Measurements from ENCODE around the gene CTAGE9.

Gene CTAGE9

DNA sequence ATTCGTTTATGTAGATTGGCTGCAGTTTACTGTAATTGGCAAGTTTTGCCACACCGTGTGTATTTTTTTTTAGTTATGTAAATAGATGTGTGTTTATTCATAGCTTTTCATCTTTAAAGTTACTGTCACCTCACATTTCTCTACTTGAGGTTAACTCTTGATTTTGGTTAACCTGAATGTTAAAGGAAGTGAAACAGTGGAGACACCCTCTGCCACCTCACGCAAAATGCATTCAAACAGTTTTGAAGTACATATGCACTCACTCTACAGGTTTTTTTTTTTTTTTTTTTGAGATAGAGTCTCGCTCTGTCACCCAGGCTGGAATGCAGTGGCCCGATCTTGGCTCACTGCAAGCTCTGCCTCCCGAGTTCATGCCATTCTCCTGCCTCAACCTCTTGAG, 27.3 kb downstream of the CTAGE9 start:
- TF ChIP-seq JUND (IDR thresholded peaks at IDR 0.05; ENCODE audit: low read depth), result no peak

DNA sequence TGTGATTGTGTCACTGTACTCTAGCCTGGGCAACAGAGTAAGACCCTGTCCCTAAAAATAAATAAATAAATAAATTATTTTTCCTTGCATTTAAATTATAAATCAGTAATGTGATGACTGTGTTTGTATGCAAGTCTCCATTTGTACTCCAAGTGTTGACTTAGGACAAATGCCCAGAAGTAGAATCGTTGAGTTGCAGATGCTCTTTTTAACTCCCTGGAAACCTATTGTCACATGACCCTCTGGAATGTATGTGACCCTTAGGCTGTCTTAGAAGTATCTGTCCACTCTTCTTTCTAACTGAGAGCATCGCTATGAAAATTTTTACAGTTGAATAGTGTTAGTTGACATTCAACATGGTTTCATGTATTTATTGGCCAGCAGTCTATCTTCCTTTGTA, 28.4 kb downstream of the CTAGE9 start:
- no peak for TF ChIP-seq JUND (IDR thresholded peaks at IDR 0.05; ENCODE audit: low read depth)
- in situ Hi-C loops (cut with HindIII; ENCODE audit: low pct_unique_long_range_greater_than_20kb, low sequenced_read_pairs), result no loop called here
- DNase-seq (ENCODE audit: low read depth in 1 of 2, low spot score in 1 of 2), result peak in 1 of 2 experiments; percentile 27

More for the DNA sequence above, 27.3 kb downstream of the CTAGE9 start:
- in situ Hi-C loops (cut with HindIII; ENCODE audit: low pct_unique_long_range_greater_than_20kb, low sequenced_read_pairs), result no loop called here
- DNase-seq (ENCODE audit: low read depth in 1 of 2, low spot score in 1 of 2), result peak in 1 of 2 experiments; percentile 7

DNA sequence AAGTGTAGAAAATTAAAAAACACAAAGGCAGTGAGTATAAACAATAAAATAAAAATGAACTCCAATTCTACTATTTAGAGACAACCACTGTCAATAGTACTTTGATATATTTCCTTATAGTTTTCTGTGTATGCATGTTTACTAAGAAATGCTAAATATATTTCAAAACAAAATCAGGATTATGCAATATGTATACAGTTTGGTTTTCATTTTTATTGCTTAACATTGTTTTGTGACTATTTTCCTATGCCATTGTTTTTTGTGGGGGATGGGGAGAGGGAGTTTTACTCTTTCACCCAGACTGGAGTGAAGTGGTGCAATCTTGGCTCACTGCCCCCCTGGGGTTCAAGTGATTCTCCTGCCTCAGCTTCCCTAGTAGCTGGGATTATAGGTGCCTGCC, 29.2 kb downstream of the CTAGE9 start:
- no peak for TF ChIP-seq JUND (IDR thresholded peaks at IDR 0.05; ENCODE audit: low read depth)
- in situ Hi-C loops (cut with HindIII; ENCODE audit: low pct_unique_long_range_greater_than_20kb, low sequenced_read_pairs), result no loop called here
- no peak for DNase-seq (ENCODE audit: low read depth in 1 of 2, low spot score in 1 of 2)

DNA sequence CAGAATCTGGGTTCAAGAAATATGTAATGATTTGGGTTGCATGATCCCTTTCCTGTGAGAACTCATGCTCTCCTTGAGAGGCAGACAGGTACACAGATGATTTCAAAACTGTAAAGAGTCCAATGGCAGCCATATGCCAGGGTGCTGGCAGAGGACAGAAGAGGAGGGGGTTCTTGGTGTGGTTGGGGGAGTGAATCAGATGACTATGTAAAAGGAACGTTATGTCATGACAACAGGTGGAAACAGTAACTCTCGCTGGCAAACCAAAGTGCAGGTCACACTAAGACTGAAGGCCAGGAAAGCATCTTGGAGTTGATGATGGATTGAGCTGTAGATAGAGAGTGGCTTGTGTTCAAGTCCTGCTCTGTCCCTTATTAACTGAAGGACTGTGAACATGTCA, 29.9 kb downstream of the CTAGE9 start:
- DNase-seq (ENCODE audit: low read depth in 1 of 2, low spot score in 1 of 2), result no peak
- in situ Hi-C loops (cut with HindIII; ENCODE audit: low pct_unique_long_range_greater_than_20kb, low sequenced_read_pairs), result no loop called here
- no peak for TF ChIP-seq JUND (IDR thresholded peaks at IDR 0.05; ENCODE audit: low read depth)

DNA sequence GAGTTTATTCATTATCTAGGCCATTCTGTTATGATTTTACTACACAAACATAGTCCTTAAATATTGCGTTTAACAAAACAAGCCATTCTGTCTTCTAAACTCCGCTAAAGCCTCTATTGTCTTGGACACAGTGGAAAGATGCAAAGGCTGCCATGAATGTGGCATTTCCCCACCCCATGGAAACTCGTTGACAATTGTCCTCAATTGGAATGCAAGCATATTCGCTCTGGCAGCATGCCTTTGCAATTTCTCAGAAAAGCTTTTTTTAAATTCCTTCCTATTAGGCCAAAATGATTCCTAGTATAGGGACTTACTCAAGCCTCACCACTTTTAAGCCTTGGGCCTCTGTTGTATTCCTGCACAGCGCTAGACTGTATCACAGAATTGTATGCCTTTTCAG, 32.4 kb downstream of the CTAGE9 start:
- no peak for DNase-seq (ENCODE audit: low read depth in 1 of 2, low spot score in 1 of 2)
- in situ Hi-C loops (cut with HindIII; ENCODE audit: low pct_unique_long_range_greater_than_20kb, low sequenced_read_pairs), result no loop called here

DNA sequence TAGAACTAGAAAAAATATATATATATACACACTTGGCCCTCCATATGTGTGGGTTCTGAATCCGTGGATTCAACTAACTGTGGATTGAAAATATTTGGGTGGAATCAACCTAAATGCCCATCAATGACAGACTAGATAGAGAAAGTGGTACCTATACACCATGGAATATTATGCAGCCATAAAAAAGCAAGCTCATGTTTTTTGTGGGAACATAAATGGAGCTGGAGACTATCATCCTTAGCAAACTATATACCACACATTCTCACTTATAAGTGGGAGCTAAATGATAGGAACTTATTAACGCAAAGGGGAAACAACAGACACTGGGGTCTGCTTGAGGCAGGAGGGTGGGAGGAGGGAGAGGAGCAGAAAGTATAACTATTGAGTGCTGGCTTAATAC, 37.6 kb downstream of the CTAGE9 start:
- in situ Hi-C loops (cut with HindIII; ENCODE audit: low pct_unique_long_range_greater_than_20kb, low sequenced_read_pairs), result no loop called here
- no peak for DNase-seq (ENCODE audit: low read depth in 1 of 2, low spot score in 1 of 2)

More for the DNA sequence above, 32.4 kb downstream of the CTAGE9 start:
- no peak for TF ChIP-seq JUND (IDR thresholded peaks at IDR 0.05; ENCODE audit: low read depth)

DNA sequence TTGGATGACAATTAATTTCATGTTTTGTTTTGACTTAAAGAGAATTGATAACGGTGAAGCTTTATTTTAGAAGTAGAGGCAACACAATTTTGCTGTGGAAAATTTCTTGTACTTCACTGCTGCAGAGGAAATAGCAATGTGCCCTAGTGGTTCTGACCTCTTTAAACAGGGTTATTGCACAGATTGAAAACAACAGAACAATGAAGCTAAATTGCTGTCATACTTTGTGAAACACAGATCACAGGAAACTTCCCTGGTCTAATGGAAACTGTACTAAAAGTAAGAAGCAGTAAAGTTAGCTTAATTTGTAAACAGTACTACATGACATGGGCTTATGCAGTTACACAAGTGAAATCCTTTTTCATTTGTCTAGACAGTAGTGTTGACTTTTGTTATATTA, 40.9 kb downstream of the CTAGE9 start:
- in situ Hi-C loops (cut with HindIII; ENCODE audit: low pct_unique_long_range_greater_than_20kb, low sequenced_read_pairs), result no loop called here
- DNase-seq (ENCODE audit: low read depth in 1 of 2, low spot score in 1 of 2), result no peak
- TF ChIP-seq JUND (IDR thresholded peaks at IDR 0.05; ENCODE audit: low read depth), result no peak

More for the DNA sequence above, 37.6 kb downstream of the CTAGE9 start:
- TF ChIP-seq JUND (IDR thresholded peaks at IDR 0.05; ENCODE audit: low read depth), result no peak

DNA sequence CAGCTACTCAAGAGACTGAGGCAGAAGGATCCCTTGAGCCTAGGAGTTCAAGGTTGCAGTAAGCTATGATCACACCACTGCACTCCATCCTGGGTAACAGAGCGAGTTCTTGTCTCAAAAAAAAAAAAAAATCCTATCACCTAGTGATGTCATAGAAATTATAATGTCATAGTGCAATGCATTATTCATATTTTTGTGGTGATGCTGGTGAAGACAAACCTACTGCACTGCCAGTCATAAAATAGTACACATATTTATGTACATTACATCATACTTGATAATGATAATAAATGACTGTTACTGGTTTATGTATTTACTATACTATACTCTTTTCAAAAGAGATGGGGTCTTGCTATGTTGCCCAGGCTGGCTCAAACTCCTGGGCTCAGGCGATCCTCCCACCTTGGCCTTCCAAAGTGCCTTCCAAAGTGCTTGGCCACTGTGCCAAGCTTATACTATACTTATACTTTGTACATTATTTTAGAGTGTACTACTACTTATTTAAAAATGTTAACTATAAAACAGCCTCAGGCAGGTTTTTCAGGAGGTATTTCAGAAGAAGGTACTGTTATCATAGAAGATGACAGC, 47.1 kb downstream of the CTAGE9 start:
- in situ Hi-C loops (cut with HindIII; ENCODE audit: low pct_unique_long_range_greater_than_20kb, low sequenced_read_pairs), result no loop called here
- no peak for TF ChIP-seq JUND (IDR thresholded peaks at IDR 0.05; ENCODE audit: low read depth)
- no peak for DNase-seq (ENCODE audit: low read depth in 1 of 2, low spot score in 1 of 2)

DNA sequence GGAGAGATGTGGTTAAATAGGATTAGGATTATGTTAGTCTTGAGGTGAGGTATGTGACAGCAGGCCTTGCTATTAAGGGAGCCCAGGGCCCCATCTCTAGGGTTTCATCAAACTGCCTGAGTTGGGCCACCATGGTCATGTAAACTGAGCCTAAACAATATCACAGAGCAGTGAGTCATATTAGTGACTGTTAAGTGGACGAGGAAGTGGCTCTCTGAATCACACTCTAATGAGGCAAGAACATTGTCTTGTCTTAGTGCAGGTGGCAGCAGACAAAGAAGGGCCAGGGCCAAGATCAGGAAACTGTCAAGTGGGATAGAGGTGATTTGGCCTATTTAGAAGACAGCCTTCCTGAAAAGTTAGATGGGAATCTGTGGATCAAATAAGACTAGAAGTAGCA, 50.6 kb downstream of the CTAGE9 start:
- in situ Hi-C loops (cut with HindIII; ENCODE audit: low pct_unique_long_range_greater_than_20kb, low sequenced_read_pairs), result no loop called here
- no peak for TF ChIP-seq JUND (IDR thresholded peaks at IDR 0.05; ENCODE audit: low read depth)
- no peak for DNase-seq (ENCODE audit: low read depth in 1 of 2, low spot score in 1 of 2)
